AG04450 (cell line): ENCODE results near the gene PANX2. TPM values are rescaled to one million over a fixed set of nuclear protein-coding genes. Genes with fewer than 3 reads are reported as not detected.

ENCODE experiments used
- CTCF ChIA-PET: fragments of 300-600, 350-600 bp; formaldehyde crosslinking; extraction: SDS; loops from one replicate; lab custom pipeline; 2022; ENCODE audit warnings: antibody characterized with exemption, inconsistent platforms; lab: Charles Lee
- POLR2A ChIA-PET: fragments of 350-600 bp; formaldehyde crosslinking; extraction: SDS; loops from one replicate; lab custom pipeline; 2021; ENCODE audit warnings: antibody characterized with exemption, inconsistent platforms; lab: Yijun Ruan, JAX
- DNase-seq: peaks from one replicate; pipeline ENCODE4 v3.0.0-alpha.2; 2011; ENCODE audit warnings: low read depth, low spot score
- H3K27ac ChIP-seq: one replicate; pipeline ENCODE4 v1.5.1; 2012; ENCODE audit warnings: low read depth, low read length, control low read depth
- H3K27me3 ChIP-seq: one replicate; pipeline ENCODE4 v1.6.0; 2012; ENCODE audit warnings: low read length; ENCODE audit not compliant: control insufficient read depth, insufficient read depth
- H3K4me3 ChIP-seq: 2 replicates; pipeline ENCODE4 v1.5.1; 2011; ENCODE audit warnings: mild to moderate bottlenecking, low read depth, low read length, control low read depth
- H3K9me3 ChIP-seq: 2 replicates; pipeline ENCODE4 v1.5.1; 2012; ENCODE audit warnings: low read length; ENCODE audit not compliant: control insufficient read depth, insufficient read depth
- CTCF ChIP-seq: IDR thresholded peaks from 2 replicates; pipeline ENCODE4 v1.5.1; 2011; ENCODE audit warnings: low read depth, low read length, control low read depth, inconsistent platforms
- polyA plus RNA-seq: library from polyadenylated mRNA; depleted of rRNA; stranded (reverse); fragments of >200 nt; gene quantifications from 2 replicates; pipeline ENCODE4 v1.2.3, GENCODE V29; 2011

PANX2 gene
- polyA plus RNA-seq, 1 experiment = 0.93 TPM

GRCh38 chr22:50157709-50158375, 12.7 kb upstream of the PANX2 start:
- peaks cover 2% of the 10 kb centered on the region for H3K27me3 ChIP-seq
- no peak for DNase-seq
- CTCF ChIA-PET = interaction anchor here (0.6 to 1.9 kb wide), 4 partner anchors 12 to 209 kb away, joined by 3 to 4 read pairs (median 4); no protein-coding TSS in a partner anchor

GRCh38 chr22:50160947-50161346, 9.6 kb upstream of the PANX2 start:
- Histone ChIP-seq H3K27ac (no peak overlapping the region), H3K27me3 (no peaks in the 10 kb centered on the region), H3K4me3 (no peak overlapping the region), H3K9me3 (peaks cover 7% of the 10 kb centered on the region; the same call in 1 of the 2 replicates)
- CTCF ChIA-PET = no interaction called here
- no peak for DNase-seq
- POLR2A ChIA-PET = no interaction called here
- TF ChIP-seq CTCF = no peak

More at GRCh38 chr22:50157709-50158375, 12.7 kb upstream of the PANX2 start:
- TF ChIP-seq CTCF = no peak
- POLR2A ChIA-PET = no interaction called here
- H3K9me3 ChIP-seq = no peaks in the 10 kb centered on the region; the same call in 1 of the 2 replicates
- H3K4me3 ChIP-seq = no peak overlapping the region
- no peak overlapping the region for H3K27ac ChIP-seq

GRCh38 chr22:50161508-50162390, 8.8 kb upstream of the PANX2 start:
- Histone ChIP-seq H3K27ac (no peak overlapping the region), H3K4me3 (no peak overlapping the region), H3K9me3 (peaks cover 14% of the 10 kb centered on the region; the same call in 1 of the 2 replicates), H3K27me3 (no peaks in the 10 kb centered on the region)
- no peak for TF ChIP-seq CTCF
- DNase-seq = no peak
- CTCF ChIA-PET = no interaction called here
- POLR2A ChIA-PET = no interaction called here

GRCh38 chr22:50162391-50162956, 8.1 kb upstream of the PANX2 start:
- Histone ChIP-seq H3K9me3 (peaks cover 14% of the 10 kb centered on the region; the same call in 1 of the 2 replicates), H3K4me3 (no peak overlapping the region), H3K27ac (no peak overlapping the region), H3K27me3 (no peaks in the 10 kb centered on the region)
- TF ChIP-seq CTCF = no peak
- CTCF ChIA-PET = no interaction called here
- POLR2A ChIA-PET = no interaction called here
- no peak for DNase-seq
